Glomerular endothelial cell (primary cell): ENCODE measurements around the gene ADGRD1. TPM values are rescaled to one million over a fixed set of nuclear protein-coding genes. Genes with fewer than 3 reads are reported as not detected.

Experiments used
- DNase-seq: peaks from one replicate; pipeline ENCODE4 v3.0.0-alpha.2; 2011; ENCODE audit warnings: low read depth, low spot score; ENCODE audit errors: extremely low read depth
- total RNA-seq: library from RNA; depleted of rRNA; stranded (reverse); fragments of >200 nt; gene quantifications from 2 replicates; pipeline ENCODE4 v1.2.3, GENCODE V29; 2015

ADGRD1 gene
- total RNA-seq, 1 donor from 2014 or later = not detected

GRCh38 chr12:131130311-131130911 lies 176.7 kb downstream of the ADGRD1 start:
- no peak for DNase-seq

- no peak for DNase-seq
These were observed 177.5 kb downstream of the ADGRD1 start for GRCh38 chr12:131131077-131131807.

GRCh38 chr12:131131808-131132117 lies 178.1 kb downstream of the ADGRD1 start:
- no peak for DNase-seq

GRCh38 chr12:131132118-131132892 lies 178.6 kb downstream of the ADGRD1 start:
- DNase-seq = no peak

GRCh38 chr12:131133015-131133905 lies 179.6 kb downstream of the ADGRD1 start:
- no peak for DNase-seq

- no peak for DNase-seq
These were observed 180.3 kb downstream of the ADGRD1 start for GRCh38 chr12:131133994-131134393.

- no peak for DNase-seq
These were observed 181.0 kb downstream of the ADGRD1 start for GRCh38 chr12:131134523-131135310.

- DNase-seq = no peak
These were observed 181.6 kb downstream of the ADGRD1 start for GRCh38 chr12:131135311-131135785.

GRCh38 chr12:131135786-131136538 lies 182.3 kb downstream of the ADGRD1 start:
- no peak for DNase-seq

- DNase-seq = no peak
These were observed 182.8 kb downstream of the ADGRD1 start for GRCh38 chr12:131136539-131136872.

GRCh38 chr12:131137009-131137835 lies 183.5 kb downstream of the ADGRD1 start:
- DNase-seq = no peak

- no peak for DNase-seq
These were observed 184.3 kb downstream of the ADGRD1 start for GRCh38 chr12:131137836-131138637.

- DNase-seq = no peak
These were observed 185.1 kb downstream of the ADGRD1 start for GRCh38 chr12:131138638-131139362.

- DNase-seq = no peak
These were observed 185.8 kb downstream of the ADGRD1 start for GRCh38 chr12:131139363-131140068.

- DNase-seq = no peak
These were observed 186.3 kb downstream of the ADGRD1 start for GRCh38 chr12:131140069-131140435.

GRCh38 chr12:131140697-131141096 lies 187.0 kb downstream of the ADGRD1 start:
- DNase-seq = no peak
